GM12864 (cell line): ENCODE results near the gene PROZ.

Source experiments
- DNase-seq: peaks from one replicate; pipeline ENCODE4 v3.0.0-alpha.2; 2011; ENCODE audit warnings: low read depth
- H3K4me3 ChIP-seq: 2 replicates; pipeline ENCODE4 v1.5.1; 2011; ENCODE audit warnings: mild to moderate bottlenecking, low read depth, low read length, control low read depth
- TF ChIP-seq, protein P1 (sequence below): IDR thresholded peaks from 2 replicates; pipeline ENCODE4 v1.5.1; 2011; ENCODE audit warnings: low read depth, mild to moderate bottlenecking, moderate library complexity, low read length, control low read depth, inconsistent platforms; ENCODE audit errors: missing control alignments

PROZ gene

DNA sequence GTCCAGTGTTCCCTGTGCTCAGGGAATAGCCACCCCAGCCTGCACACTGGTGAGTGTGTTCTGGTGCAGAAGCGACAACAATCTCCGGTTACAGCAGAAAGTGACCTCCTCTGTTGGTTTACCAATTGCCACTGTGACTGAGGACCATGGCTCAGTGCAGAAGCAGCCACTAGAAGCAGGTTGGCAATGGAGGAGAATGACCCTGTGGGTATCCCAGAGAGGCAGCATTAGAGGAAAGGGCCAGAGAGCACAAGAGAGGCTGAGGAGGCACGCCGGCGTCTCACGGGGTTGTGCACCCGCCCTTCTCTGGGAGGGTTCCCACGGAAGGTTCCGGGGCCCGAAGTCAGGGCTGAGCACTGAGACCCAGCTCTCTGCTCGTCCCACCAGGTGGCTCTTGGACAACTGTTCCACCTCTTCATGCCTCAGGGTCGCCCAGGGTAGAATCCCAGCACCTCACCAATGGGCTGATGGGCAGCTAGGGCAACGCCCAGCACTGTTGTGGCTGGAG is 14.0 kb downstream of the PROZ start:
- H3K4me3 ChIP-seq: no peak overlapping the region
- DNase-seq: no peak
- TF ChIP-seq, protein P1, sequence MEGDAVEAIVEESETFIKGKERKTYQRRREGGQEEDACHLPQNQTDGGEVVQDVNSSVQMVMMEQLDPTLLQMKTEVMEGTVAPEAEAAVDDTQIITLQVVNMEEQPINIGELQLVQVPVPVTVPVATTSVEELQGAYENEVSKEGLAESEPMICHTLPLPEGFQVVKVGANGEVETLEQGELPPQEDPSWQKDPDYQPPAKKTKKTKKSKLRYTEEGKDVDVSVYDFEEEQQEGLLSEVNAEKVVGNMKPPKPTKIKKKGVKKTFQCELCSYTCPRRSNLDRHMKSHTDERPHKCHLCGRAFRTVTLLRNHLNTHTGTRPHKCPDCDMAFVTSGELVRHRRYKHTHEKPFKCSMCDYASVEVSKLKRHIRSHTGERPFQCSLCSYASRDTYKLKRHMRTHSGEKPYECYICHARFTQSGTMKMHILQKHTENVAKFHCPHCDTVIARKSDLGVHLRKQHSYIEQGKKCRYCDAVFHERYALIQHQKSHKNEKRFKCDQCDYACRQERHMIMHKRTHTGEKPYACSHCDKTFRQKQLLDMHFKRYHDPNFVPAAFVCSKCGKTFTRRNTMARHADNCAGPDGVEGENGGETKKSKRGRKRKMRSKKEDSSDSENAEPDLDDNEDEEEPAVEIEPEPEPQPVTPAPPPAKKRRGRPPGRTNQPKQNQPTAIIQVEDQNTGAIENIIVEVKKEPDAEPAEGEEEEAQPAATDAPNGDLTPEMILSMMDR: no peak

DNA sequence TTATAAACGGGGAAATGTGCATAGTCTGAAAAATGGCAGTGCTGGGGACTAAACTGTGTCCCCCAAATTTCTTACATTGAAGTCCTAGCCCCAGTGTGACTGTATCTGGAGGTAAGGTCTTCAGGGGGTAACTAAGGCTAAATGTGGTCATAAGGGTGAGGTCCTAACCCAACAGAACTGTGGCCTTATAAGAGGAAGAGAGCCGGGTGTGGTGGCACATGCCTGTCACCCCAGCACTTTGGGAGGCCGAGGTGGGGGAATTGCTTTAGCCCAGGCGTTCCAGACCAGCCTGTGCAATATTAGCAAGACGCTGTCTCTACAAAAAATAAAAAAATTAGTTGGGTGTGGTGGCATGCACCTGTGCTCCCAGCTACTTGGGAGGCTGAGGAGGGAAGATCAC is 17.8 kb downstream of the PROZ start:
- TF ChIP-seq, protein P1: no peak
- H3K4me3 ChIP-seq: no peak overlapping the region
- no peak for DNase-seq

- TF ChIP-seq, protein P1: no peak
- no peak overlapping the region for H3K4me3 ChIP-seq
These were observed 18.4 kb downstream of the PROZ start for GRCh38 chr13:113176822-113177221.

DNA sequence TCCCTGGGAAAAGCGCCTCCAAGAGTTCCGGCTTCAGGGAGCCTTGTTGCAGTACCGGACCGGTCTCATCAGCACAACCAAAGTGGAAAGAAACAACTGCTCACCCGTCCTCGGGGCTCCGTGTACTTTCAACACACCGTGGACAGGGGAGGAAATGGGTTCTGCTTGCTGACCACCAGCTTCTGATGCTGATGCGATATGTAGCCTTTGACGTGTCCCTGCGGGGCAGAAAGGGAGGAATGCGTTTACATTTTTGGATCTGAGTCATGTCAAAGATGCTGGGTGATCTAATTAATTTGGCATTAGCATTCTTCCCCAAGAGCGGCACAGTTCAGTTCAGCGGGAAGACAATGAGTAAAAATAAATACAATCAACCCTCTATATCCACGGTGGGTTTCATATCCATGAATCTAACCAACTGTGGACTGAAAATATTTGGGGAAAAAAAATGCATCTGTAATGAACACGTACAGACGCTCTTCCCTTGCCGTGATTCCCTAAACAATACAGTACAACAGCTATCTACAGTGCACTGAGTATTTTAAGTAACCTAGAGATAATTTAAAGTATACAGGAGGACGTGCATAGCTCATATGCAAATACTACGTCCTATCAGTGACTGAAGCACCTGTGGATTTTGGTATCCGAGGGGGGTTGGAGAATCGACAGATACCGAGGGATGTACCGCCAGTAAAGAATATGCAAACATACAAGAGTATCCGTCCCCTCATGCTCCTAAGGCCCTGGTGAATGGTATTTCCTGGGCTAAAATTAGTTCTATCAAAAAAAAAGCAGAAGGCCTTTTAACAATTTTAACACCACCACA is 19.8 kb downstream of the PROZ start:
- no peak for DNase-seq
- TF ChIP-seq, protein P1: no peak
- no peak overlapping the region for H3K4me3 ChIP-seq

More at GRCh38 chr13:113176822-113177221, 18.4 kb downstream of the PROZ start:
- no peak for DNase-seq

DNA sequence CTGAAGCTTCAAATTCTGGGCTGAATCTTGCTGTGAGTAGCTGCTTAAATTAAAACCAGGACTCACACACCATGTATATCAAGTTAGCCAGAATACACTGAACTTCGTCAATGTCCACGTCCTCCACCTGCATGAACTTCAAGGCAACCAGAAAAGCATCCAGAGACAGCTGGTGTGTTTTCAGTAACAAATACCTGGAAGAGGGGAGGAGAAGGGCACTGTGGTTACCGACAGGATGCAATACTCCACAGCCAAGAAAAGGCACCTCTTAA is 20.4 kb downstream of the PROZ start:
- DNase-seq: no peak
- no peak overlapping the region for H3K4me3 ChIP-seq
- TF ChIP-seq, protein P1: no peak

GRCh38 chr13:113179374-113180230 is 21.2 kb downstream of the PROZ start:
- TF ChIP-seq, protein P1: no peak
- H3K4me3 ChIP-seq: no peak overlapping the region
- no peak for DNase-seq
